Measurements from ENCODE around the gene PCDH12.

PCDH12 gene

DNA sequence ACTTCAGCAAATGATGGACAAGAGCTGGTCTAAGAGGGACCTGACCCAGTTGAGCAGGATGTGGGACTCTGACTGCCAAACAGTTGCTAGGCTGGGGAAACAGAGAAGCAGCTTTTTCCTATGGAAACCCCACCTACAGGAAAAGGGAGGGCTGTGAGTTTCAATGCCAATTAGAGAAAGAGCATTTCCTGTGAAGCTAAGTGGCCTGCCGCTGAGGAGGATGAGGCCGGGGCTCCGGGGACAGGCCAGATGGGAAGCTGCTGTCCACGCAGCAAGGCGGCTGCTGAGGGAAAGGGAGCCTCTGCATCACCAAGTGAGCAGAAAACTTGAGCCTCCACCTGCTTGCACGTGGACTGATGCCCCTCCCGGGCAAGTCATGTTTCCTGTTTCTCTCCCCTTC is at the start of gene PCDH12:
TSS of gene PCDH12 (minus strand) at position 90 of the 400 bp plus-strand sequence. CDS start 351 bp downstream, outside the sequence.
- no peak for DNase-seq

GRCh38 chr5:142007237-142007544 is 49.2 kb upstream of the PCDH12 start:
- DNase-seq, result no peak

DNA sequence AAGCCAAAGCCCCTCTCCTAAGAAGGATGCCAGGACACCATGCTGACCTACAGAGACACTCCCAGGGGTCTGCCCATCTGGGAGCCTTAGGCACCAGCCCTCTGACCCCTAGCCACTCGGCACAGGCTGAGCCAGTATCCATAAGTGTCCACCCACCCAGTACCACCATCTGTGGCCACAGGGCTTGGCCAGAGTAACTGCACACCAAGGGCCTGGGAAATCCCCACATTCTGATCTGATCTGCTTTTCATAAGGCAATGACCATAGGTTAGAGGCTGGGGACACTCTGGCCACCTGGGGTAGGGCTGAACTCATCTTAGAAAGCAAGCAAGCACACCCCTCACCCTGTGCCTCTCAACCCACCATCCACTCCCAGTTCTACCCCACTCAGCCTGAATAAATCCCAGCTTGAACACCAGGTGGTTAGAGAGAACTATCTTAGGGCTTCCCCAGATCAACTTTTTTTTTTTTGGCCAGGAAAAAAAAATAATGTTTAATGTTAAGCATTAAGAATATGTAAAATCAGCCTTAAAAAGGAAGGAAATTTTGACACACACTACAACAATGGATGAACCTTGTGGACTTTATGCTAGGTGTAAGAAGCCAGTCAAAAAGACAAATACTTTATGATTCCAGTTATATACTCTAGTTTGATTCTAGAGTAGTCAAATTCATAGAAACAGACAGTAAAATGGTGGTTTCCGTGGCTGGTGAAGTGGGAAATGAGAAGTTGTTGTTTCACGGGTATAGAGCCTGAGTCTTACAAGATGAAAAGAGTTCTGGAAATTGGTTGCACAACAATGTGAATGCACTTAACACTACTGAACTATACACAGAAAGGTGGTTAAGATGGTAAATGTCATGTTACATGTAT is 48.6 kb upstream of the PCDH12 start:
- DNase-seq, result no peak

DNA sequence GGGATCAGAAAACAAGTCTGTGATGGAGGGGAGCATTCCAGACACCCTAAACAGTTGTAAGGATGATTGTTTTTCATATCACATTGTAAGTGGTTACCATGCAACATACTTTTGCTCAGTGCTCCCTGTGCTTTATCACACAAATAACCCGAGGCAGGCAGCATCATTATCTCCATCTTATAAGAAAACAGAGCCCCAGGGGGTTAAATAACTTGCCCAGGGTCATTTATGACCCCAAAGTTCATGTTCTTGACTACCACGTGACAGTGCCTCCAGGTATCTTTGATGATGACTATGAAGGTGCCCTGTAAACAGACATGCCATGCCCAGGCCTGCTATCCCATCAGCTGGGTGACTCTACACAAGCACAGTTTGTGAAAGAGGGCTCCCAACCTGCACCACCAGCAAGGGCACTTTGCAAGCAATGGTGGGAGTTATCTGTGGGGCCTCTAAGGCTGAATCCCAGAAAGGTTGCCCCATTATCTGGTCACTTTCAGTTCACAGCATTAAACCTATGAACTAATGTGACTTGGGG is 45.3 kb upstream of the PCDH12 start:
- no peak for DNase-seq

DNA sequence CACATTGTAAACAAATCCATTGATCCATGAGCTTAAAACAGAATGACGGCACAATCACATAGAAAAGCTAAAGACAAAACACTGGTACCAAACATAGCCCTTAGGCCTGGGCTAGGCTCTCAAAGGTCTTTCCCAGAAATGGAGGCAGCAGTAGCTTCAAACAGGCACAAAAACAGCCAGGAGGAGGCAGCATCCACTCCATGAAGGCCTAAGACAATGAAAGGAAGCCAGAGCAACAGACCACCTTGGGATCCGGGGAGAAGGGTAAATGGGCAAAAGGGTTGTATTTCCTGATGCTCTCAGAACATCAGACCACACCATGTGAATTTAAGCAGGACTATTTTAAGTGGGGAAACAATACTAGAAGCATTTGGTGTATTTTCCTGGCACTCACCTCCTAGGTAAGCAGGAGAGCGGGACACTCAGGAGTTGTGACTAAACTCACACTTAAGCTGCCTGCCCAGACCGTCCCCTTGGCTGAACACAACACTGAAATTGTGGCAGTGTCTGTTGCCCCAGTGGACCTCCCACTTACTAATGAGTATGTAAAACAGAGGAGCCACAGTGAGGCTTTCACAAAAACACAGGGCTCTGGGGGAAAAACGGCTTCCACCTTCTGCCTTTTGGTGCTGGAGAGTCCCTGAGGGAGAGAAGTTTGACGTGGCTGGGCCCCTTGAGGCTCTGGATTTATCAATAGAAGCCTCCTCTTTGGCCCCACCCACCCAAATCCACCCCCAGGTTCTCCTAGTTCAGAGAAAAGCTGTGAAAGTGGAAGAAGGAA is 42.9 kb upstream of the PCDH12 start:
- DNase-seq, result no peak

DNA sequence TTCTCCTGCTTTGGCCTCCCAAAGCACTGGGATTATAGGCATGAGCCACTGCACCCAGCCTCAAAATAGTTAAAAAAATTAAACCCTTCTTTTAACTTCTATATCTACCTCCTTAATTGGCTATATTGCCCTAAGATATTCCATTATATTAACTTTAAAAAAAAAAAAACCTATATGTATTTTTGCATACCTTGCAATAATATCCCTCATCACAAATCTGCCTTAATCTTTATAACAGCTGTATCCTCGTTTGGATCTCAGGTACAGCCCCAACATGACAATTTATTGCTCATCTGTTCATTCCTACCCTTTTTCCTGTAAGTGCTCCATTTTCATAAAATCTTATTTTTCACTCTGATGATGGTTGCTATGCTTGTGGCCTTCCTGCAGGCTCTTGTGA is 42.2 kb upstream of the PCDH12 start:
- DNase-seq, result no peak

DNA sequence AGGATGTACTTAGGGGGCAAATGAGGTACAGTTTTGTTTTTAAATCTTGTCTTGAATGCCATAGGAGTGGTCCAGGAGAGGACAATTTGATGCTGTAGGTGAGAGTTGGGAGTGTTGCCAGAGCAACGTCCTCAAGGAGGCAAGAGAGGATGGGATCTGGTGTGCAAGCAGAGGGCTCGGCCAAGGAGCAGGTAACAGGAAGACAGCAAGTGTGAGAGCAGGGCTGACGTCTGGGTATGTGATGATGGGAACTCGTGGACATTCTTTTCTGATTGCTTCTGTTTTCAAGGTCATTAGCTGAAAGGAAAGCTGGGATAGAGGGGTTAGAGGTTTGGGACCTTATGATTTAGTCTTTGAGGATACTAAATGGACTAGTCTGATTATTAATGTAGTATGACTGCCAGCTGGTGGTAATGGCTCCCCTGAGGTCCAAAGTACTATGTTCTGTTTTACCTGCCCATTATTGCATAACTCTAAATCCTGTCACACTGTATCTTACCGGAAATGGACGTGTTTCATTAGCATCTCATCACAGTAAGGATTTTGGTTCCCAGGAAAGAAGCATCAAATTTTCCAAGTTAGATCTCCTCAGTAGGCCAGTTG is 39.5 kb upstream of the PCDH12 start:
- DNase-seq, result no peak

DNA sequence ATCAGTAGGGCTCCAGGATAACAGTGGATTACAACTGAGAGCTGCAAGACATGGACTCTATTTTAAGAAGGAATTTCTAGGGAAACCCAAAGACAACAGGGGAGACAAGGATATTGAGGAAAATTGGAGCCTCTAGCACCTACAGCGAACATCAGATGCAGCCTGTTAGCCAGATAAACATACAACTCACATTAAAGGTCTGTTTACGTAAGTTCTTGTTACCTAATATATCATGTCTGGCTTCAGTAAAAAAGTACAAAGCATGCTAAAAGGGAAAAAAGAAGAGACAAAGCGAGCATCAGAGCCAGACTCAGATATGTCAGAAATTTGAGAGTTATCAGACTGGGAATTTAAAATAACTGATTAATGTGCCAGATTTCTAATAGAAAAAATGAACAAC is 37.7 kb upstream of the PCDH12 start:
- no peak for DNase-seq

- DNase-seq, result no peak
These were observed 36.6 kb upstream of the PCDH12 start for GRCh38 chr5:141994511-141995136.

- peak; percentile 36 to 67 for DNase-seq
These were observed 34.5 kb upstream of the PCDH12 start for GRCh38 chr5:141992349-141992963.

DNA sequence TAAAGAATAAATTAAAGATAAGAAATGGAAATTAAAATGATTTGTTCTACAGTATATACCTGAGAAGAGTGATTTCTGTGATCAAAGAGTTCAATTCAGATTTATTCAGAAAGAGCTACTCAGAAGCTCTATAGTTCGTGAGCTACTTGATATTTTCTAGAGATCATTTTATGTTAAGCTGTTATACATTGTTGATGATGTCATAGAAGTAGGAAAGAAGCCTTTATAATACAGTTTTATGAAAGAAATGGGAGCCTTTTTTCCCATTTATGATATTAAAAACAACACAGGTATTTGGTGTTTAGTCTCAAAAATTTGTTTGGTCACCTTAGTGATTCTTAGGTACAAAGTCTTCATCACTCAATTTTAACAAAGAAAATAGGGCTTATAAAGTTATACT is 31.7 kb upstream of the PCDH12 start:
- no peak for DNase-seq

DNA sequence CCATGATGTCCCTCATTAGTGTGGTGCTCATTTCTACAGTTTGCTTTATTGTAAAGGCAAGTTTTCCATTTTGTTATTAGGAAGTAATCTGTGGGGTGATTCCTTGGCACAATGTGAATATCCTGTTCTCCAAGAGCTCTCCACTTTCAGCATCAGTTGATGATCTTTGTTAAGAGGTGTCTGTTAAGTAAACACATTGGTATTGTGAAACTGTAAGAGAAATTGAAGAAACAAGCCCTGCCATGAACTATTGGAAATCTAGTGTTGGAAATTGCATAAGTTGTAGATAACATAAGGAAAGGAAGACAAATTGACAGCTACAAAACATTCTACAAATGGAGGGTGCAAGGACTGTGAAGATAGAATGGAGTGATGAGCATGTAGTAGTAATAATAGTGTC is 28.1 kb upstream of the PCDH12 start:
- no peak for DNase-seq

- no peak for DNase-seq
These were observed 24.6 kb upstream of the PCDH12 start for GRCh38 chr5:141982626-141983025.

DNA sequence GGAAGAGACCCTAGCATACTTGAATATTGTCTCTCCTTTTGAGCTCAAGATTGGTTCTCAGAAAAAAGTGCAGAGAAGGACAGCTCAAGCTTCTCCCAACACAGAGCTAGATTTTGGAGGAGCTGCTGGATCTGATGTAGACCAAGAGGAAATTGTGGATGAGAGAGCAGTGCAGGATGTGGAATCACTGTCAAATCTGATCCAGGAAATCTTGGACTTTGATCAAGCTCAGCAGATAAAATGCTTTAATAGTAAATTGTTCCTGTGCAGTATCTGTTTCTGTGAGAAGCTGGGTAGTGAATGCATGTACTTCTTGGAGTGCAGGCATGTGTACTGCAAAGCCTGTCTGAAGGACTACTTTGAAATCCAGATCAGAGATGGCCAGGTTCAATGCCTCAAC is 20.4 kb upstream of the PCDH12 start:
- DNase-seq, result no peak

GRCh38 chr5:141976176-141976575 is 18.2 kb upstream of the PCDH12 start:
- DNase-seq, result no peak

DNA sequence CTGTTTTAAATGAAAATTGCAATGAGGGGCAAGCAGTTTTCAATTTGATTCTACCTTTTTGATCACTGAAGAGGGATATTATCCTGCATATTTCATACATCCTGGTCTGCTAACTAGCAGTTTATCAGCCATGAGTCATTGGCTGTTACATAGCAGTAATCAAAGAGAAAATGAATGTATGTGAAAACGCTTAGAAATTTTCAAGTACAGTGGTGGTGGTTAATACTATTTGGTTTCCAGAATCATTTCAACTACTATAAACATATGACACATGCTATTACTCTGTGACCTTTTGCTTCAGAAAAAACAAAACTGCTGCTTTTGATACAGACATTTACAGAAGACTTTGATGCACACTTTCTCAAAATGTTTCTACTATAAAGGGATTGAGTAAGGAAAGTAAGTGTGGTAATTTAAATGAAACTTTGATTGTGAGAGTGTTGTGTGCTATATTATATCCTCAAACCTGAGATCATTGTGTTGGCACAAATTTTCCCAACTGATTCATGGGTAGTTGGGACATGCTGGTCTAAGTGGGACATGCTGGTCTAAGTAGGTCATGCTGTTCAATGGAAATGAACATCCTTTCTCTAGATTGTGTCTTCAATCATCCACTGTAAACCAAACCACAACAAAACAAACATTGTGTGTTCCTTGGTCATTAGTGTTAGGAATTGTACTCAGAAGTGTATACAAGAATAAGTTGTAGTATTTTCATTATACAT is 16.0 kb upstream of the PCDH12 start:
- DNase-seq, result no peak

GRCh38 chr5:141969783-141970771 is 12.1 kb upstream of the PCDH12 start:
- peak in 1 of 2 experiments; percentile 44 for DNase-seq

- peak; percentile 85 to 95 for DNase-seq
These were observed 11.1 kb upstream of the PCDH12 start, which contains the start of gene RNF14 for GRCh38 chr5:141968914-141969608. RNF14 (plus strand) TSS chr5:141969105; CDS start chr5:141973589, 4,484 bp downstream.

GRCh38 chr5:141966963-141967333 is 8.9 kb upstream of the PCDH12 start:
- no peak for DNase-seq
